Pancreas (tissue), 10 donors: ENCODE results near the gene GRK3. TPM values are rescaled to one million over a fixed set of nuclear protein-coding genes. Genes with fewer than 3 reads are reported as not detected.
"Not testable (repeated sequence)": the region's sequence is repeated elsewhere in the genome, so short reads cannot be mapped to it uniquely, and the experiment has no call there.

Experiments
- ATAC-seq, 4 donors: fragments of 200-7000 bp; cut with Tn5 transposase; one replicate each; pipeline versions ENCODE4 v1.8.0 to v1.9.1; 2020; ENCODE audit warnings: mild to moderate bottlenecking in 4 of 4, moderate library complexity in 4 of 4
- DNase-seq, 6 donors: peaks; one replicate each; pipeline ENCODE4 v3.0.0-alpha.2; 2020
- FAIRE-seq: peaks from 2 replicates; lab custom pipeline; 2012; peaks lifted over from hg19 to GRCh38; lab: Jason Lieb, UNC
- H3K27ac ChIP-seq, 4 donors: fragments of 200-600 bp; sonication (generic); 1 replicate in 3 of 4; 2 replicates in 1 of 4; pipeline versions ENCODE4 v1.5.0 to v1.8.0; 2020
- H3K27me3 ChIP-seq, 4 donors: fragments of 200-600 bp; one replicate each; pipeline ENCODE4 v1.8.0; 2021
- H3K36me3 ChIP-seq, 3 donors: fragments of 200-600 bp; sonication (generic) in 1 of 3; one replicate each; pipeline versions ENCODE4 v1.5.0 to v1.8.0; 2020 to 2021
- H3K4me1 ChIP-seq, 3 donors: fragments of 200-600 bp; one replicate each; pipeline ENCODE4 v1.8.0; 2021
- H3K4me3 ChIP-seq, 4 donors: fragments of 200-600 bp; sonication (generic) in 2 of 4; one replicate each; pipeline versions ENCODE4 v1.5.0 to v1.8.0; 2020 to 2021
- H3K9me3 ChIP-seq, 4 donors: fragments of 200-600 bp; one replicate each; pipeline ENCODE4 v1.8.0; 2021
- WGBS, 2 donors: extraction: QIAGEN DNeasy Blood & Tissue Kit; methylation state at CpG; one replicate each; pipeline ENCODE4 v1.1.7; 2013; 5-methylcytosine and 5-hydroxymethylcytosine counted together
- intact Hi-C, 3 donors: fragments of 100-400 bp; cut with DNase I; formaldehyde crosslinking; loops; one replicate each; pipeline versions ENCODE4 v1.11.1 to v1.14.2; 2022
- polyA plus RNA-seq, 2 donors: library from polyadenylated mRNA; stranded (reverse); fragments of 200-250 nt; gene quantifications; one replicate each; pipeline ENCODE4 v1.2.3, GENCODE V29; 2013
- total RNA-seq, 6 donors: library from RNA; stranded (reverse); fragmentation: NEBNext Ultra II Directional in 4 of 6; extraction: Animal tissue kit (Norgen Biotek cat#: 25700) in 4 of 6; gene quantifications; one replicate each; pipeline versions ENCODE4 v1.2.1 to v1.2.4, GENCODE V29; 2021 to 2023
- TF ChIP-seq, protein P1 (sequence below), 4 donors: fragments of 200-600 bp; sonication (generic) in 3 of 4; IDR thresholded peaks; one replicate each; pipeline versions ENCODE4 v1.5.0 to v1.8.0; 2021; ENCODE audit warnings: antibody characterized with exemption in 4 of 4
- donor health status: healthy with polysubstance abuse.
- donor health status: DM: no; HTN: no; CAD: no; lungs with moderate emphysema.
- donor health status: DM: no; HTN: no; CAD: no.
- donor health status: control.
- donor health status: control.
- donor health status: Bipolar disorder and iron deficiency.
- donor health status: DM: yes; HTN: yes; CAD: no.
- donor health status: DM: no; HTN: no; CAD: no.
- donor health status: DM: no; HTN: no; CAD: no.
- donor health status: DM: yes; HTN: yes; CAD: no.

GRK3 gene
- total and polyA plus RNA-seq, 8 donors, result 3.5 to 18.1 (median 7.6) TPM

DNA sequence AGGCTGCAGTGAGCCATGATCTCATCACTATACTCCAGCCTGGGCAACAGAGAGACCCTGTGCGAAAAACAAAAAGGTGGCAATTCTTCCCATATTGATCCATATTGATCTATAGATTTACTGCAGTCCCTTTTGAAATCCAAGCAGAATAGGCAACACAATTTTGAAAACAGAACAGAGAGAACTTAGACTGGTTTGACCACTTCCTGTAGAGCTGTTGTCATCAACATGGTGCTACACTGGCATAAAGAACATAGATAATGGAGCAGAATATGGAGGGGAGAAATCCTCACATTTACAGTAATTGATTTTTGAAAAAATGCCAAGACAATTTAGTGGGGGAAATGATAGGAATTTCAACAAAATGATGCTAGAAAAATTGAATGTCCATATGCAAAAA is 34.1 kb downstream of the GRK3 start:
- TF ChIP-seq, protein P1, sequence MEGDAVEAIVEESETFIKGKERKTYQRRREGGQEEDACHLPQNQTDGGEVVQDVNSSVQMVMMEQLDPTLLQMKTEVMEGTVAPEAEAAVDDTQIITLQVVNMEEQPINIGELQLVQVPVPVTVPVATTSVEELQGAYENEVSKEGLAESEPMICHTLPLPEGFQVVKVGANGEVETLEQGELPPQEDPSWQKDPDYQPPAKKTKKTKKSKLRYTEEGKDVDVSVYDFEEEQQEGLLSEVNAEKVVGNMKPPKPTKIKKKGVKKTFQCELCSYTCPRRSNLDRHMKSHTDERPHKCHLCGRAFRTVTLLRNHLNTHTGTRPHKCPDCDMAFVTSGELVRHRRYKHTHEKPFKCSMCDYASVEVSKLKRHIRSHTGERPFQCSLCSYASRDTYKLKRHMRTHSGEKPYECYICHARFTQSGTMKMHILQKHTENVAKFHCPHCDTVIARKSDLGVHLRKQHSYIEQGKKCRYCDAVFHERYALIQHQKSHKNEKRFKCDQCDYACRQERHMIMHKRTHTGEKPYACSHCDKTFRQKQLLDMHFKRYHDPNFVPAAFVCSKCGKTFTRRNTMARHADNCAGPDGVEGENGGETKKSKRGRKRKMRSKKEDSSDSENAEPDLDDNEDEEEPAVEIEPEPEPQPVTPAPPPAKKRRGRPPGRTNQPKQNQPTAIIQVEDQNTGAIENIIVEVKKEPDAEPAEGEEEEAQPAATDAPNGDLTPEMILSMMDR (IDR thresholded peaks at IDR 0.05), result no peak
- Histone ChIP-seq H3K9me3 (no peaks in the 10 kb centered on the region), H3K4me1 (no peaks in the 10 kb centered on the region), H3K27ac (no peak overlapping the region), H3K4me3 (no peak overlapping the region), H3K36me3 (no peaks in the 10 kb centered on the region), H3K27me3 (no peaks in the 10 kb centered on the region)
- intact Hi-C loops, result no loop called here
- no peak for FAIRE-seq
- ATAC-seq, result no peak
- WGBS, 2 donors, result 95 to 100% methylated on average over 1 of the region's 1 CpG
- DNase-seq, result no peak

DNA sequence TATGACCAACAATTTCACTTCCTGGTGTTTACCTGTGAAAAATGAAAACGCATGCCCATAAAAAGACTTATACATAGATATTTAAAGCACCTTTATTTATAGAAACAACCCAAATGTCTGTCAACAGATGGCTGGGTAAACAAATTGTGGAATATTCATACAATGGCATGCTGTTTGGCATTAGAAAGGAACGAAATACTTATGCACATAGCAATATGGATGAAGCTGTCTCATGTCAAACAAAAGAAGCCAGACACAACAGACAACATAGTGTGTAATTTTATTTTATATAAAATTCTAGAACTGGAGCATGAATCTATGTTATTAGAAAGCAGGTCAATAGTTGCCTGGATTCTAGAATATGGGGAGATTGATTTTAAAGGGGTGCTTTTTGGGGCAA is 38.0 kb downstream of the GRK3 start:
- intact Hi-C loops, result no loop called here
- no peaks in the 10 kb centered on the region for H3K9me3 ChIP-seq
- H3K36me3 ChIP-seq, result no peaks in the 10 kb centered on the region
- DNase-seq (no peak), ATAC-seq (no peak), FAIRE-seq (no peak)
- no peaks in the 10 kb centered on the region for H3K4me1 ChIP-seq
- no peak overlapping the region for H3K27ac ChIP-seq
- H3K4me3 ChIP-seq, result no peak overlapping the region
- 65 to 86% methylated on average over 2 of the region's 2 CpGs for WGBS, 2 donors
- TF ChIP-seq, protein P1 (IDR thresholded peaks at IDR 0.05), result no peak
- no peaks in the 10 kb centered on the region for H3K27me3 ChIP-seq

DNA sequence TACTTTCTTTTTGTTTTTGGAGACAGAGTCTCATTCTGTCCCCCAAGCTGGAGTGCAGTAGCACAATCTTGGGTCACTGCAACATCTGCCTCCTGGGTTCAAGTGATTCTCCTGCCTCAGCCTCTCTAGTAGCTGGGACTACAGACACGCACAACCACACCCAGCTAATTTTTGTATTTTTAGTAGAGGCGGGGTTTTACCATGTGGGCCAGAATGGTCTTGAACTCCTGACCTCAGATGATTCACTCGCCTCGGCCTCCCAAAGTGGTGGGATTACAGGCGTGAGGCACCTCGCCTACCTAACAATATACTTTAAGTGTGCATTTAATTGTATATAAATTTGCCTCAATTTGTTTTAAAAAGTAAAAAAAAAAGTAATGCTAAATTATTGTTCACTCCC is 38.4 kb downstream of the GRK3 start:
- TF ChIP-seq, protein P1 (IDR thresholded peaks at IDR 0.05), result no peak
- H3K27me3 ChIP-seq, result no peaks in the 10 kb centered on the region
- no peak overlapping the region for H3K4me3 ChIP-seq
- no peaks in the 10 kb centered on the region for H3K36me3 ChIP-seq
- H3K27ac ChIP-seq, result no peak overlapping the region
- FAIRE-seq (no peak), ATAC-seq (no peak), DNase-seq (no peak)
- H3K9me3 ChIP-seq, result no peaks in the 10 kb centered on the region
- WGBS, 2 donors, result 87 to 95% methylated on average over 6 of the region's 6 CpGs
- H3K4me1 ChIP-seq, result no peaks in the 10 kb centered on the region
- intact Hi-C loops, result no loop called here

DNA sequence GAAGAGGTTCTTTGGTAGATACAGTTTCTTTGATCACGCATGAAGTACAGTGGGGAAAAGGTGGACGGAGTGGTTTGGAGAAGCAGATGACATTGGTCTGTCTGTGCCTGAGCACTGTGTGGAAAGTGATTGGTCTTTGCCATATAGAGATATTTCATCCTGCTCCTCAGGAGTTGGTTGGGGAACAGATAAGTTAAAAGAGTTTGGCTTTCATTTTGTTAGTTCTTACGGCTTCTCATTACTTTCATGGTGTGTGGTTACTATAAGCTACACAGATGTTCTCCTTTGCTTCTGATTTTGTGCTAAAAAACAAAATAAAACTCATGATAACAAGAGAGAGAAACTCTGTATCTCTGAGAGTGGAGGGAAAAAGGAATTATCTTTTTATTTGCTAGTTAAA is 40.7 kb downstream of the GRK3 start:
- H3K4me1 ChIP-seq, DNase-seq, H3K36me3 ChIP-seq, H3K9me3 ChIP-seq, H3K27ac ChIP-seq, FAIRE-seq, H3K27me3 ChIP-seq, H3K4me3 ChIP-seq, intact Hi-C loops: not testable (repeated sequence)
- ATAC-seq, result peak in 1 of 4 donors; percentile 40
- WGBS, 2 donors, result 88 to 89% methylated on average over 3 of the region's 3 CpGs

DNA sequence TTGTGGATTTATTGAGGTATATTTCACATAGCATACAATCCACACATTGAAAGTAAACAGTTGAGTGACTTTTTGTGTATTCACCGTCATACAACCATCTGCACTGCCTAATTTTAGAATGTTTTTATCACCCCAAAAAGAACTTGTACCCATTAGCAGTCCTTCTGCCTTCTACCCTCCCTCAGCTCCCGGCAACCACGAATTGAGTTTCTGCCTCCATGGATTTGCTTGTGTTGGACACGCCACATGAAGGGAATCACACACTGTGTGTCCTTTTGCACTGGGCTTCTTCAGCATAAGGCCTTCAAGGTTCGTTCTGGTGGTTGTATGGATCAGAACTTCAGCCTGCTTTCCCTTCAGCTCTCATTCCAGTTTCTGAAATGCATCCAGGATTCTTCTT is 41.1 kb downstream of the GRK3 start:
- H3K27me3 ChIP-seq, H3K4me1 ChIP-seq, H3K9me3 ChIP-seq, H3K27ac ChIP-seq, DNase-seq, H3K36me3 ChIP-seq, FAIRE-seq, intact Hi-C loops, H3K4me3 ChIP-seq: not testable (repeated sequence)
- peak in 3 of 4 donors; percentile 34 to 86 (median 80) for ATAC-seq
- 78 to 86% methylated on average over 4 to 5 of the region's 5 CpGs for WGBS, 2 donors

DNA sequence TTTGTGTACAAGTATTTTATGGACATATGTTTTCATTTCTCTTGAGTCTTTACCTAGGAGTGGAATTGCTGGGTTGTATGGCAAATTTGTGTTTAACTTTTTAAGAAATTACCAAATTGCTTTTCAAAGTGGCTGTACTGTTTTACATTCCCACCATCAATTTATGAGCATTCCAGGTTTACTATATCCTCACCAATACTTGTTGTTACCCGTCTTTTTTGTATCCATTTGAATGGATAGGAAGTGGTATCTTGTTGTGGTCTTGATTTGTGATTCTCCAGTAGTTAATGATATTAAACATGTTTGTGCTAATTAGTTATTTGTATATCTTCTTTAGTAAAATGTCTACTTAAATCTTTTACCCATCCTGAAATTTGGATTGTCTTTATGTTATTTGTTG is 46.8 kb downstream of the GRK3 start:
- ATAC-seq, DNase-seq, H3K4me1 ChIP-seq, H3K36me3 ChIP-seq, H3K27me3 ChIP-seq, intact Hi-C loops, H3K9me3 ChIP-seq, H3K4me3 ChIP-seq, FAIRE-seq, H3K27ac ChIP-seq: not testable (repeated sequence)
- 94 to 97% methylated on average over 1 of the region's 1 CpG for WGBS, 2 donors

DNA sequence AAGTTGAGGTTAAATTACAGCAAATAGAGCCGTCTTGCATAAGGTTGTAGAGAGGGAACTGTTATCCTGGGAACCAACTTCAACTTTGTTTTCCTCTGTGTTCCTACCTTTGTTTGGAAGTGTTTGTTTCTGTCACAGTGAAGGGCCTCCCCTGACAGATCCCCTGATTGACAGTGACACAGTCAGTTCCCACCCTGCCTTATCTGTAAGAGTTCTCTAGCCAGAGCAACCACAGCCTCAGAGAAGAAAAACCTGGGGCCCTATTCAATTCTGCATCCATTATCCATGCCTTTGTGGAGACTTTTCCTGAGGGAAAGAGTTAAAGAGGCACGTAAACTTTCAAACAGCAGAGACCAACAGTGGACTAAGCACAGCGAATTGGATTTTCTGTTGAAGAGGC is 48.7 kb downstream of the GRK3 start:
- H3K27me3 ChIP-seq, H3K36me3 ChIP-seq, ATAC-seq, H3K4me1 ChIP-seq, H3K9me3 ChIP-seq, H3K4me3 ChIP-seq, FAIRE-seq, H3K27ac ChIP-seq, DNase-seq, intact Hi-C loops: not testable (repeated sequence)
- no CpG with 5 or more reads among the region's 3 CpGs for whole genome bisulfite sequencing, 2 donors

DNA sequence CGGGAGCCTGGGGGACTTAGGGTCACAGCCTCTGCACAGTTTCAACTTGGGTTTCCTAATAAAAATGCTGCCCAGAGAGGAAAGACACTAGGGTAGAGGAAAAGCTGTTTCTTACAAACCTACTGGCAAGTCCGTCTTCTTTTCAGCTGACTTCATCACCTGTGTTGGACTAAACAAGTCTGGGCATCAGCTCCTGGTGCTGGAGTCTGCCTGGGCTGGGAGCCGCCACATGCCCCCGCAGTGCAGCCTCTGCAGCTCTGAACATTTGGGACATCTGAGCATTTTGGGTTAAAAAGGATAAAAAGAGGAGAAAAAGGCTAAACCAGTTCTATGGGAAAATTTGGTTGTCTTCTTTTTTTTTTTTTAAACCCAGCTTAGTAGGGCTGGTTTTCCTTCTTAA is 49.1 kb downstream of the GRK3 start:
- H3K4me3 ChIP-seq, H3K27ac ChIP-seq, H3K27me3 ChIP-seq, DNase-seq, H3K4me1 ChIP-seq, H3K9me3 ChIP-seq, intact Hi-C loops, H3K36me3 ChIP-seq, ATAC-seq, FAIRE-seq: not testable (repeated sequence)
- WGBS, 2 donors, result 90 to 92% methylated on average over 3 of the region's 4 CpGs

DNA sequence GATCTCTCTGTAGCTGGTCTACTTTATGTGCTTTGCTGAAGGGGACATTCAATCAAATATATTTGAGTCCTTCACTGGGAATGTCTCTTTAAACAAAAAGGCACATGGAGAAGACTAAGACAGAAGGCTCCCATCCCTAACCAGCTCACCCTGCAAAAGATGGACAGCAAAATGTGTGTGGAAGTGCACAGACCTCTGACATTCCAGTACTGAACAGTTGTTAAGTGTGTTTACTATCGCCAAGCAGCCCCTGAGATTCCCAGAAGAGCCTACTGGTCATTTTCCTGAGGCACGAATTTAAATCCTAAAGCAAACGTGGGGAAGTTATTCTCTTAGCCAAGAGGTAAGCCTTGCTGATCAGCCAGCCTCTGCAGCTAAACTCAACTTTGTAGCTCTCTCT is 50.3 kb downstream of the GRK3 start:
- H3K4me3 ChIP-seq, H3K4me1 ChIP-seq, ATAC-seq, H3K27me3 ChIP-seq, FAIRE-seq, H3K27ac ChIP-seq, H3K9me3 ChIP-seq, intact Hi-C loops, H3K36me3 ChIP-seq, DNase-seq: not testable (repeated sequence)
- WGBS, 2 donors, result 60 to 61% methylated on average over 3 of the region's 3 CpGs
